Panc1 (cell line): ENCODE measurements around the gene GMPPB.
"Not testable (repeated sequence)": the region's sequence is repeated elsewhere in the genome, so short reads cannot be mapped to it uniquely, and the experiment has no call there.

ENCODE experiments used
- CTCF ChIP-seq: fragments of 450-650 bp; IDR thresholded peaks from 2 replicates; pipeline ENCODE4 v1.5.1; 2017; ENCODE audit warnings: mild to moderate bottlenecking
- POLR2AphosphoS5 ChIP-seq: IDR thresholded peaks from 2 replicates; pipeline ENCODE4 v1.6.1; 2012; ENCODE audit warnings: mild to moderate bottlenecking, low read depth, low read length, moderate library complexity
- REST ChIP-seq, 2 experiments: IDR thresholded peaks; 2 replicates each; pipeline ENCODE4 v1.6.1; 2011 to 2012; ENCODE audit warnings: low read depth in 2 of 2, control low read depth in 1 of 2, low read length in 1 of 2, mild to moderate bottlenecking in 1 of 2, moderate library complexity in 1 of 2; ENCODE audit not compliant: insufficient read depth in 1 of 2
- SIN3A ChIP-seq: IDR thresholded peaks from 2 replicates; pipeline ENCODE4 v1.6.1; 2012; ENCODE audit warnings: low read depth, mild to moderate bottlenecking, low read length, moderate library complexity, borderline replicate concordance; ENCODE audit not compliant: insufficient read depth
- TCF7L2 ChIP-seq: IDR thresholded peaks from 2 replicates; pipeline ENCODE4 v1.6.1; 2011; ENCODE audit warnings: mild to moderate bottlenecking, low read depth, low read length, inconsistent platforms

GRCh38 chr3:49691481-49691880, 32.3 kb downstream of the GMPPB start:
- not testable (repeated sequence) for TF ChIP-seq CTCF; REST (IDR thresholded peaks at IDR 0.05; ENCODE audit: insufficient read depth in 1 of 2, low read depth in 2 of 2, low read length in 1 of 2); SIN3A; POLR2AphosphoS5; TCF7L2
